Middle frontal gyrus (tissue), 1 donor: ENCODE results near the gene ZNF526.

Experiments
- DNase-seq: peaks from one replicate; pipeline ENCODE4 v3.0.0-alpha.2; 2015; ENCODE audit warnings: low spot score; ENCODE audit errors: extremely low spot score

Gene ZNF526

GRCh38 chr19:42246143-42246921 is 26.2 kb downstream of the ZNF526 start:
- peak; percentile 44 for DNase-seq

GRCh38 chr19:42246922-42247639 is 27.0 kb downstream of the ZNF526 start:
- no peak for DNase-seq

- no peak for DNase-seq
Measured at GRCh38 chr19:42247640-42248199, 27.6 kb downstream of the ZNF526 start.

- no peak for DNase-seq
Measured at GRCh38 chr19:42248270-42249148, 28.4 kb downstream of the ZNF526 start.

- no peak for DNase-seq
Measured at GRCh38 chr19:42249149-42249750, 29.1 kb downstream of the ZNF526 start.

GRCh38 chr19:42249769-42250168 is 29.7 kb downstream of the ZNF526 start:
- no peak for DNase-seq

GRCh38 chr19:42250183-42250665 is 30.1 kb downstream of the ZNF526 start:
- no peak for DNase-seq

- DNase-seq: no peak
Measured at GRCh38 chr19:42250666-42251531, 30.8 kb downstream of the ZNF526 start.

- DNase-seq: no peak
Measured at GRCh38 chr19:42251572-42252358, 31.7 kb downstream of the ZNF526 start.

- DNase-seq: peak; percentile 56
Measured at GRCh38 chr19:42252365-42253244, 32.5 kb downstream of the ZNF526 start.

- no peak for DNase-seq
Measured at GRCh38 chr19:42253245-42254088, 33.4 kb downstream of the ZNF526 start.

- no peak for DNase-seq
Measured at GRCh38 chr19:42254089-42254849, 34.2 kb downstream of the ZNF526 start.

- DNase-seq: peak; percentile 89
Measured at GRCh38 chr19:42254850-42255765, 35.0 kb downstream of the ZNF526 start, which contains the start of gene ERF. Gene ERF (minus strand): TSS chr19:42255128. CDS start chr19:42254999, 129 bp downstream.

GRCh38 chr19:42255766-42256745 is 35.9 kb downstream of the ZNF526 start:
- DNase-seq: no peak
